Activated naive CD4-positive, alpha-beta T cell treated with Interleukin-2 at 50 U/mL for 16 hours (primary cell): Measurements from ENCODE around the gene ZBTB5.
"Not testable (repeated sequence)": the region's sequence is repeated elsewhere in the genome, so short reads cannot be mapped to it uniquely, and the experiment has no call there.

Experiments used
- DNase-seq: peaks from one replicate; pipeline ENCODE4 v3.0.0-alpha.2; 2020

Gene ZBTB5

GRCh38 chr9:37399336-37399735 is 65.9 kb downstream of the ZBTB5 start:
- DNase-seq, result no peak

- no peak for DNase-seq
Measured at GRCh38 chr9:37398464-37399025, 66.7 kb downstream of the ZBTB5 start.

- DNase-seq, result not testable (repeated sequence)
Measured at GRCh38 chr9:37397948-37398347, 67.3 kb downstream of the ZBTB5 start.

GRCh38 chr9:37395663-37396062 is 69.6 kb downstream of the ZBTB5 start:
- no peak for DNase-seq

GRCh38 chr9:37395229-37395628 is 70.0 kb downstream of the ZBTB5 start:
- DNase-seq, result no peak

- DNase-seq, result no peak
Measured at GRCh38 chr9:37392272-37392671, 73.0 kb downstream of the ZBTB5 start.

- peak; percentile 27 for DNase-seq
Measured at GRCh38 chr9:37390759-37391158, 74.5 kb downstream of the ZBTB5 start.
